Endothelial cell of umbilical vein (primary cell): ENCODE measurements around the gene DENR.

Experiments
- CTCF ChIP-seq, 2 donors: IDR thresholded peaks; 1 replicate in 1 of 2; 2 replicates in 1 of 2; pipeline ENCODE4 v1.5.1; 2011; ENCODE audit warnings: low read length in 2 of 2, mild to moderate bottlenecking in 2 of 2, moderate library complexity in 2 of 2, control low read depth in 1 of 2, inconsistent platforms in 1 of 2, low read depth in 1 of 2; ENCODE audit not compliant: insufficient read depth in 1 of 2; ENCODE audit errors: extremely low read depth in 1 of 2
- EZH2 ChIP-seq: IDR thresholded peaks from 2 replicates; pipeline ENCODE4 v1.6.1; 2012; ENCODE audit warnings: borderline replicate concordance, low read depth, mild to moderate bottlenecking, moderate library complexity, low read length, inconsistent platforms; ENCODE audit not compliant: severe bottlenecking
- FOS ChIP-seq: IDR thresholded peaks from 2 replicates; pipeline ENCODE4 v1.6.1; 2011; ENCODE audit warnings: mild to moderate bottlenecking, low read length, moderate library complexity, borderline replicate concordance; ENCODE audit not compliant: insufficient read depth
- JUN ChIP-seq: IDR thresholded peaks from 2 replicates; pipeline ENCODE4 v1.6.1; 2011; ENCODE audit warnings: borderline replicate concordance, low read depth; ENCODE audit not compliant: insufficient read length, insufficient read depth
- MAX ChIP-seq: IDR thresholded peaks from 2 replicates; pipeline ENCODE4 v1.6.1; 2011; ENCODE audit not compliant: insufficient read depth, insufficient read length
- MYC ChIP-seq: IDR thresholded peaks from one replicate; pipeline ENCODE4 v1.6.1; 2011; ENCODE audit warnings: mild to moderate bottlenecking, low read depth, low read length
- POLR2A ChIP-seq: IDR thresholded peaks from 2 replicates; pipeline ENCODE4 v1.6.1; 2012; ENCODE audit warnings: low read depth, mild to moderate bottlenecking, control low read depth, low read length
- POLR2AphosphoS5 ChIP-seq: IDR thresholded peaks from 2 replicates; pipeline ENCODE4 v1.6.1; 2012; ENCODE audit warnings: low read depth, mild to moderate bottlenecking, control low read depth, low read length, moderate library complexity; ENCODE audit not compliant: insufficient read depth

GRCh38 chr12:122754790-122755189 is 2.2 kb downstream of the DENR start:
- TF ChIP-seq FOS = no peak
- TF ChIP-seq CTCF (IDR thresholded peaks at IDR 0.05; ENCODE audit: extremely low read depth in 1 of 2, insufficient read depth in 1 of 2, low read depth in 1 of 2, low read length in 2 of 2) = no peak
- no peak for TF ChIP-seq POLR2AphosphoS5
- TF ChIP-seq EZH2 = no peak
- TF ChIP-seq MYC = no peak
- TF ChIP-seq POLR2A = no peak
- no peak for TF ChIP-seq JUN
- no peak for TF ChIP-seq MAX
